Measurements from ENCODE around the gene LONP2.
"Not testable (repeated sequence)": the region's sequence is repeated elsewhere in the genome, so short reads cannot be mapped to it uniquely, and the experiment has no call there.

LONP2 gene

GRCh38 chr16:48365601-48366164 is 121.6 kb downstream of the LONP2 start:
- intact Hi-C loops (cut with DNase I; ENCODE audit: low total_unique reads), result no loop called here
- Histone ChIP-seq H3K9me3 (no peaks in the 10 kb centered on the region), H3K36me3 (peaks cover 0 to 9% (median 0%) of the 10 kb centered on the region in 3 donors), H3K27me3 (no peaks in the 10 kb centered on the region), H3K4me3 (peak overlapping the region; percentile 62 to 69), H3K4me1 (peaks cover 0 to 65% (median 22%) of the 10 kb centered on the region in 4 donors), H3K27ac (peak overlapping the region; percentile 82 to 88)
- DNase-seq, result peak; percentile 87 to 94
- no peak for TF ChIP-seq CTCF (IDR thresholded peaks at IDR 0.05)

GRCh38 chr16:48366165-48367093 is 122.3 kb downstream of the LONP2 start:
- DNase-seq, result peak; percentile 41 to 73
- peaks cover 0 to 72% (median 22%) of the 10 kb centered on the region in 4 donors for H3K4me1 ChIP-seq
- intact Hi-C loops (cut with DNase I; ENCODE audit: low total_unique reads), result no loop called here

GRCh38 chr16:48367441-48368049 is 123.4 kb downstream of the LONP2 start:
- H3K27ac ChIP-seq, result no peak overlapping the region
- H3K36me3 ChIP-seq, result no peaks in the 10 kb centered on the region
- H3K4me1 ChIP-seq, result peaks cover 0 to 74% (median 23%) of the 10 kb centered on the region in 4 donors
- H3K9me3 ChIP-seq, result no peaks in the 10 kb centered on the region
- no peaks in the 10 kb centered on the region for H3K27me3 ChIP-seq
- no peak for DNase-seq
- intact Hi-C loops (cut with DNase I; ENCODE audit: low total_unique reads), result no loop called here
- no peak for TF ChIP-seq CTCF (IDR thresholded peaks at IDR 0.05)
- no peak overlapping the region for H3K4me3 ChIP-seq

More at GRCh38 chr16:48366165-48367093, 122.3 kb downstream of the LONP2 start:
- Histone ChIP-seq H3K9me3 (no peaks in the 10 kb centered on the region), H3K4me3 (peak overlapping the region; percentile 62 to 69), H3K27ac (peak overlapping the region; percentile 82 to 88), H3K27me3 (no peaks in the 10 kb centered on the region), H3K36me3 (peaks cover 0 to 7% (median 0%) of the 10 kb centered on the region in 3 donors)
- no peak for TF ChIP-seq CTCF (IDR thresholded peaks at IDR 0.05)

GRCh38 chr16:48369765-48370164 is 125.7 kb downstream of the LONP2 start:
- Histone ChIP-seq H3K27ac (no peak overlapping the region), H3K4me3 (no peak overlapping the region), H3K9me3 (no peaks in the 10 kb centered on the region), H3K36me3 (no peaks in the 10 kb centered on the region), H3K27me3 (no peaks in the 10 kb centered on the region), H3K4me1 (peaks cover 0 to 85% (median 33%) of the 10 kb centered on the region in 4 donors)
- TF ChIP-seq CTCF (IDR thresholded peaks at IDR 0.05), result no peak
- no peak for DNase-seq
- intact Hi-C loops (cut with DNase I; ENCODE audit: low total_unique reads), result no loop called here

- no peak for DNase-seq
- TF ChIP-seq CTCF (IDR thresholded peaks at IDR 0.05), result no peak
- Histone ChIP-seq H3K36me3 (no peaks in the 10 kb centered on the region), H3K4me1 (peaks cover 0 to 85% (median 34%) of the 10 kb centered on the region in 4 donors), H3K27ac (no peak overlapping the region), H3K4me3 (no peak overlapping the region), H3K27me3 (no peaks in the 10 kb centered on the region), H3K9me3 (no peaks in the 10 kb centered on the region)
- intact Hi-C loops (cut with DNase I; ENCODE audit: low total_unique reads), result no loop called here
These were observed 126.1 kb downstream of the LONP2 start for GRCh38 chr16:48370229-48370628.

- intact Hi-C loops (cut with DNase I; ENCODE audit: low total_unique reads); DNase-seq; H3K36me3 ChIP-seq; H3K27me3 ChIP-seq; H3K4me3 ChIP-seq; H3K27ac ChIP-seq; H3K9me3 ChIP-seq: not testable (repeated sequence)
- peaks cover 0 to 88% (median 33%) of the 10 kb centered on the region in 4 donors for H3K4me1 ChIP-seq
These were observed 126.7 kb downstream of the LONP2 start for GRCh38 chr16:48370668-48371392.
